HepG2 (cell line): ENCODE data around the gene RRAD. TPM values are rescaled to one million over a fixed set of nuclear protein-coding genes. Genes with fewer than 3 reads are reported as not detected.

Source experiments
- ATAC-seq: fragments of 200-7000 bp; cut with Tn5 transposase; 3 replicates; pipeline ENCODE4 v1.9.1; 2020; ENCODE audit warnings: mild to moderate bottlenecking, moderate library complexity
- BruUV-seq: library from RNA; stranded (reverse); fragments of 400-500 nt; replicated peaks from 2 replicates; lab custom pipeline; 2021; lab: Mats Ljungman, UMichigan
- CTCF ChIA-PET: fragments of 300-600 bp; formaldehyde crosslinking; extraction: SDS; loops from one replicate; lab custom pipeline; 2021; ENCODE audit warnings: low total read pairs, inconsistent platforms, low intra/inter-chr PET ratio; lab: Yijun Ruan, JAX
- POLR2A ChIA-PET: fragments of 350-600 bp; sonication (Branson Sonifier 250); formaldehyde crosslinking; loops from one replicate; lab custom pipeline; 2020; ENCODE audit warnings: antibody characterized with exemption, inconsistent platforms; lab: Yijun Ruan, JAX
- DNase-seq: peaks from one replicate; pipeline ENCODE4 v3.0.0-alpha.2; 2015; ENCODE audit warnings: low spot score
- FAIRE-seq: peaks from 3 replicates; lab custom pipeline; 2011; peaks lifted over from hg19 to GRCh38; lab: Jason Lieb, UNC
- H2AFZ ChIP-seq: one replicate; pipeline ENCODE4 v1.6.1; 2011; ENCODE audit warnings: low read length, inconsistent platforms
- H3K27ac ChIP-seq: fragments of 300-600 bp; 3 replicates; pipeline ENCODE4 v1.8.0; 2011; ENCODE audit warnings: mixed run types, mild to moderate bottlenecking, mixed read lengths, low read length, inconsistent platforms; ENCODE audit not compliant: insufficient read depth; ENCODE audit errors: extremely low read length
- H3K27me3 ChIP-seq, 2 experiments: fragments of 200-600 bp in 1 of 2; 2 replicates in 1 of 2; 3 replicates in 1 of 2; pipeline versions ENCODE4 v1.6.0 to v1.8.0; 2011; ENCODE audit warnings: low read length in 2 of 2, mild to moderate bottlenecking in 2 of 2, moderate library complexity in 2 of 2, inconsistent platforms in 1 of 2; ENCODE audit not compliant: insufficient read depth in 2 of 2, control insufficient read depth in 1 of 2
- H3K36me3 ChIP-seq, 2 experiments: fragments of 200-600 bp in 1 of 2; replicated peaks in 1 of 2; 2 replicates in 1 of 2; 3 replicates in 1 of 2; pipeline versions ENCODE4 v1.5.1 to v1.8.0; 2011; ENCODE audit warnings: low read length in 2 of 2, inconsistent platforms in 1 of 2; ENCODE audit not compliant: insufficient read depth in 2 of 2, control insufficient read depth in 1 of 2
- H3K4me1 ChIP-seq: 2 replicates; pipeline ENCODE4 v1.5.1; 2012; ENCODE audit warnings: low read length, inconsistent platforms; ENCODE audit not compliant: insufficient read depth
- H3K4me2 ChIP-seq: 2 replicates; pipeline ENCODE4 v1.6.0; 2011; ENCODE audit warnings: low read depth, low read length, inconsistent platforms
- H3K4me3 ChIP-seq, 3 experiments: fragments of 200-600 bp in 1 of 3; sonication (generic), shearing (Covaris generic) in 1 of 3; replicated peaks in 1 of 3; 2 replicates each; pipeline ENCODE4 v1.5.1; 2011 to 2016; ENCODE audit warnings: low read length in 3 of 3, inconsistent platforms in 2 of 3, low read depth in 2 of 3, mild to moderate bottlenecking in 2 of 3, control low read depth in 1 of 3, mixed read lengths in 1 of 3; ENCODE audit not compliant: insufficient read depth in 1 of 3
- H3K79me2 ChIP-seq: one replicate; pipeline ENCODE4 v1.6.1; 2011; ENCODE audit warnings: low read length, inconsistent platforms; ENCODE audit not compliant: insufficient read depth
- H3K9ac ChIP-seq: 2 replicates; pipeline ENCODE4 v1.6.0; 2011; ENCODE audit warnings: mild to moderate bottlenecking, low read depth, low read length, inconsistent platforms; ENCODE audit not compliant: insufficient read depth
- H3K9me3 ChIP-seq: 2 replicates; pipeline ENCODE4 v1.5.1; 2012; ENCODE audit warnings: mild to moderate bottlenecking, low read length
- H4K20me1 ChIP-seq: 2 replicates; pipeline ENCODE4 v1.6.0; 2011; ENCODE audit warnings: inconsistent platforms, mild to moderate bottlenecking, low read length, moderate library complexity; ENCODE audit not compliant: insufficient read depth
- BHLHE40 ChIP-seq: IDR thresholded peaks from 2 replicates; pipeline ENCODE4 v1.6.1; 2011; ENCODE audit warnings: low read length, improper control_type of control experiment
- HNRNPL ChIP-seq: fragments of 200-400 bp; formaldehyde crosslinking; IDR thresholded peaks from 2 replicates; pipeline ENCODE4 v1.6.1; 2017; ENCODE audit warnings: mild to moderate bottlenecking, low read depth, low read length
- IRF2 ChIP-seq: IDR thresholded peaks from 2 replicates; pipeline ENCODE4 v1.6.1; 2018; ENCODE audit warnings: missing genetic modification reagents, missing compliant biosample characterization
- KLF16 ChIP-seq, 2 experiments: sonication (generic) in 1 of 2; formaldehyde crosslinking in 1 of 2; IDR thresholded peaks; 2 replicates each; pipeline versions ENCODE4 v1.6.1 to v1.8.0; 2016 to 2023; ENCODE audit warnings: missing genetic modification reagents in 2 of 2, missing compliant biosample characterization in 1 of 2
- NFIC ChIP-seq: IDR thresholded peaks from 2 replicates; pipeline ENCODE4 v1.6.1; 2012; ENCODE audit warnings: mild to moderate bottlenecking, low read length, inconsistent platforms
- SMAD1 ChIP-seq: sonication (generic); formaldehyde crosslinking; IDR thresholded peaks from 2 replicates; pipeline ENCODE4 v1.4.0; 2020; ENCODE audit warnings: missing genetic modification reagents, low read depth, mild to moderate bottlenecking, borderline replicate concordance
- SP4 ChIP-seq: sonication (generic); formaldehyde crosslinking; IDR thresholded peaks from 2 replicates; pipeline ENCODE4 v1.8.1; 2023; ENCODE audit warnings: mild to moderate bottlenecking, missing genetic modification reagents
- ZKSCAN5 ChIP-seq: sonication (generic); formaldehyde crosslinking; IDR thresholded peaks from 2 replicates; pipeline ENCODE4 v1.5.1; 2020; ENCODE audit warnings: mild to moderate bottlenecking, missing genetic modification reagents
- ZNF224 ChIP-seq: sonication (generic); formaldehyde crosslinking; IDR thresholded peaks from 2 replicates; pipeline ENCODE4 v1.5.0; 2020; ENCODE audit warnings: mild to moderate bottlenecking, missing genetic modification reagents
- ZNF235 ChIP-seq: sonication (generic); formaldehyde crosslinking; IDR thresholded peaks from 2 replicates; pipeline ENCODE4 v1.8.1; 2023; ENCODE audit warnings: mild to moderate bottlenecking, missing genetic modification reagents, borderline replicate concordance
- ZNF7 ChIP-seq: IDR thresholded peaks from 2 replicates; pipeline ENCODE4 v1.6.1; 2016; ENCODE audit warnings: missing biosample characterization, missing genetic modification reagents
- WGBS: methylation state at CpG from one replicate; pipeline ENCODE4 v1.1.6; 2017; ENCODE audit warnings: low lambda C conversion rate; 5-methylcytosine and 5-hydroxymethylcytosine counted together
- in situ Hi-C: cut with HindIII; loops from 2 replicates; pipeline ENCODE4 v1.10.0; 2017; ENCODE audit warnings: low pct_unique_long_range_greater_than_20kb; ENCODE audit not compliant: extremely low pct_ligation_motif_present
- intact Hi-C: fragments of 100-400 bp; cut with micrococcal nuclease; formaldehyde crosslinking; loops from one replicate; pipeline ENCODE4 v1.10.0; 2022; ENCODE audit not compliant: unreplicated experiment
- polyA plus RNA-seq, 8 experiments: library from polyadenylated mRNA; depleted of rRNA in 3 of 8; stranded (reverse) in 7 of 8; unstranded in 1 of 8; fragments of >200 nt; fragmentation: Illumina TruSeq in 4 of 8; extraction: Trizol in 4 of 8; gene quantifications; 2 replicates each; pipeline versions ENCODE4 v1.2.1 to v1.2.3, GENCODE V29; 2011 to 2016; ENCODE audit warnings: low read depth in 4 of 8, missing spikeins in 1 of 8, mixed read lengths in 1 of 8; ENCODE audit not compliant: insufficient read depth in 1 of 8
- total RNA-seq, 5 experiments: library from RNA; depleted of rRNA; stranded (reverse); fragments of >200 nt; fragmentation: Illumina TruSeq; extraction: Trizol; gene quantifications; 2 replicates each; pipeline ENCODE4 v1.2.3, GENCODE V29; 2016; ENCODE audit warnings: low read depth in 1 of 5
- TF ChIP-seq, protein P1 (sequence below): sonication (generic); formaldehyde crosslinking; IDR thresholded peaks from 2 replicates; pipeline ENCODE4 v1.4.0; 2020; ENCODE audit warnings: missing genetic modification reagents
- TF ChIP-seq, protein P2 (sequence below): sonication (generic); formaldehyde crosslinking; IDR thresholded peaks from 2 replicates; pipeline ENCODE4 v1.4.0; 2020; ENCODE audit warnings: mild to moderate bottlenecking, missing genetic modification reagents
- TF ChIP-seq, protein P3 (sequence below): sonication (generic); formaldehyde crosslinking; IDR thresholded peaks from 2 replicates; pipeline ENCODE4 v1.4.0; 2020; ENCODE audit warnings: missing genetic modification reagents, mild to moderate bottlenecking, borderline replicate concordance
- TF ChIP-seq, protein P4 (sequence below): IDR thresholded peaks from 2 replicates; pipeline ENCODE4 v1.6.1; 2012; ENCODE audit warnings: inconsistent platforms

The RRAD gene
- total and polyA plus RNA-seq, 2 of the 13 experiments (the other 11 are each of a cell fraction or from before 2014, with no cell fraction given): 0.80 to 1.1 TPM

DNA sequence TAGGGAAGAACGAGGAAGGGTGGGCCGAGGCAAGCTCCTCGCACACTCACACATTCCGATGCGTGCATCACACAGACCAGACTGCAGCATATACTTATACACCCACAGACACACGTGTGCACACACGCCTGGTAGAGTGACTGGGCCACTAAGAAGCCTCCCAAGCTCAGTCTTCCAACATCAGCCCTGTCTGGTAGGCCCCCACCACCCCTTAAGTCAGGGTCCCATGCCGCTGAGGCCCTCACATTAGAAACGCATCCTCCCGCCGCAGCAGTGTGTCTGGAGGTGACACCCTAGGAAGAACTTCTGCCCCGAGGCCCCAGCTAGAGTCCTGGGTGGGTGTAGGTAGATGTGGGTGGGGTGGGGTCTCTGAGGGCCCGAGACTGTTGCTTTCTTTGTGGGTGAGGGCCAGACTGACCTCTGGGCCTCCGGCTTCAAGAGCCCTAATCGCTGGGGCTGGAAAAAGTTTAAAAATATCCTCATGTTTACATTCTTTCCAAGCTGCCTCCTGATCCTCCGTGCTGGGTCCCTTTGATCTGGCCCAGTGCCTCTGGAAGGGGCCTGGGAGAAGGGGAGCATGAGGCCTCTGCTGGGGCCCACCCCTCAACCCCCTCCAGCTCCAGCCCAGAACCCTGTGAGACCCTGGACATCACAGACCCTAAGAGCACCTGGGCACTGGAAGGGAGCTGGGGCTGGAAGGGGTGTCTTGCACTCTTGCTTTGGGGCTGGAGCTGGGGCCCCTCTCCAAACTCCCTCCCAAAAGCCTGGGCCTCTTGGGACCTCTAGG is 20.3 kb downstream of the RRAD start (continued):
- TF ChIP-seq SP4 (CRISPR knock-in tag): no peak; the same call in 1 of the 2 replicates
- TF ChIP-seq, protein P1, sequence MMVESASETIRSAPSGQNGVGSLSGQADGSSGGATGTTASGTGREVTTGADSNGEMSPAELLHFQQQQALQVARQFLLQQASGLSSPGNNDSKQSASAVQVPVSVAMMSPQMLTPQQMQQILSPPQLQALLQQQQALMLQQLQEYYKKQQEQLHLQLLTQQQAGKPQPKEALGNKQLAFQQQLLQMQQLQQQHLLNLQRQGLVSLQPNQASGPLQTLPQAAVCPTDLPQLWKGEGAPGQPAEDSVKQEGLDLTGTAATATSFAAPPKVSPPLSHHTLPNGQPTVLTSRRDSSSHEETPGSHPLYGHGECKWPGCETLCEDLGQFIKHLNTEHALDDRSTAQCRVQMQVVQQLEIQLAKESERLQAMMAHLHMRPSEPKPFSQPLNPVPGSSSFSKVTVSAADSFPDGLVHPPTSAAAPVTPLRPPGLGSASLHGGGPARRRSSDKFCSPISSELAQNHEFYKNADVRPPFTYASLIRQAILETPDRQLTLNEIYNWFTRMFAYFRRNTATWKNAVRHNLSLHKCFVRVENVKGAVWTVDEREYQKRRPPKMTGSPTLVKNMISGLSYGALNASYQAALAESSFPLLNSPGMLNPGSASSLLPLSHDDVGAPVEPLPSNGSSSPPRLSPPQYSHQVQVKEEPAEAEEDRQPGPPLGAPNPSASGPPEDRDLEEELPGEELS (CRISPR knock-in tag): peak; percentile 85

DNA sequence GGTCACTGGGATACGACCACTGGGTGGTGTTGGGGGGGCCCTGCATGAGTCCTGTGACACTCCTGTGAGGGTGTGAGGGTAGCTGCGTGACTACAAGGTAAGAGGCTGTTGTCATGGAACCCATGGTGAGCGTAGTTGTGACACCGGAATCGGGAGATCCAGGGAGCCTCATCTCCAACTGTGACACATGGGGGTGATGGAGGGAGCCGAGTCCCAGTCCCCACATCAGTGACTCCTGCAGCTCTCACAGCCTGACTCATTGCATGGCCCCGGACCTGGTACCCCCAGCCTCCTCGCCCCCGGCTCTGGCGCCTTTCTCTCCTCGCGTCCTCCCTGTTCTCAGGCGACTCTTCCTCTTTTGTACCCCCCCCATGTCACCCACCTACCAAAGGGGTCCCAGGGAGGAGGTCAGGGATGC is 20.9 kb downstream of the RRAD start:
- in situ Hi-C loops: loop anchor here (5.0 kb wide), 1 partner anchor 33 kb away; the partner anchor contains the start of gene CES2
- Histone ChIP-seq H2AFZ (no peak overlapping the region), H3K9me3 (no peaks in the 10 kb centered on the region), H3K27me3 (no peaks in the 10 kb centered on the region), H3K36me3 (no peaks in the 10 kb centered on the region), H3K4me2 (peak overlapping the region; percentile 82), H3K9ac (peak overlapping the region; percentile 74), H3K79me2 (no peaks in the 10 kb centered on the region), H3K4me3 (peak overlapping the region; percentile 52 to 72 (median 56); a peak in 5 of 6 replicates), H4K20me1 (no peaks in the 10 kb centered on the region), H3K27ac (no peak overlapping the region), H3K4me1 (peaks cover 86% of the 10 kb centered on the region)
- ATAC-seq: no peak
- BruUV-seq: no TSS peak
- intact Hi-C loops: no loop called here
- ChIA-PET CTCF (no interaction called here), POLR2A (interaction anchor here (1.1 to 10.3 kb wide), 10 partner anchors 9 to 266 kb away, joined by 3 to 86 read pairs (median 11); partner anchors contain the start of genes CDH16, CES2, CES3 and CIAO2B)
- FAIRE-seq: no peak
- WGBS: 54% methylated on average over 12 of the region's 13 CpGs
- no peak for DNase-seq
- TF ChIP-seq IRF2 (CRISPR knock-in tag) (no peak), HNRNPL (0 out of 2 replicates have a peak, but pooled peaks have one; percentile 9), ZNF7 (CRISPR knock-in tag) (no peak), ZNF235 (peak; percentile 41; the same call in 1 of the 2 replicates), ZKSCAN5 (no peak), ZNF224 (CRISPR knock-in tag) (no peak), BHLHE40 (no peak), NFIC (no peak), KLF16 (CRISPR knock-in tag; IDR thresholded peaks at IDR 0.05) (no peak), SMAD1 (CRISPR knock-in tag) (0 out of 2 replicates have a peak, but pooled peaks have one; percentile 33)
- TF ChIP-seq, protein P2, sequence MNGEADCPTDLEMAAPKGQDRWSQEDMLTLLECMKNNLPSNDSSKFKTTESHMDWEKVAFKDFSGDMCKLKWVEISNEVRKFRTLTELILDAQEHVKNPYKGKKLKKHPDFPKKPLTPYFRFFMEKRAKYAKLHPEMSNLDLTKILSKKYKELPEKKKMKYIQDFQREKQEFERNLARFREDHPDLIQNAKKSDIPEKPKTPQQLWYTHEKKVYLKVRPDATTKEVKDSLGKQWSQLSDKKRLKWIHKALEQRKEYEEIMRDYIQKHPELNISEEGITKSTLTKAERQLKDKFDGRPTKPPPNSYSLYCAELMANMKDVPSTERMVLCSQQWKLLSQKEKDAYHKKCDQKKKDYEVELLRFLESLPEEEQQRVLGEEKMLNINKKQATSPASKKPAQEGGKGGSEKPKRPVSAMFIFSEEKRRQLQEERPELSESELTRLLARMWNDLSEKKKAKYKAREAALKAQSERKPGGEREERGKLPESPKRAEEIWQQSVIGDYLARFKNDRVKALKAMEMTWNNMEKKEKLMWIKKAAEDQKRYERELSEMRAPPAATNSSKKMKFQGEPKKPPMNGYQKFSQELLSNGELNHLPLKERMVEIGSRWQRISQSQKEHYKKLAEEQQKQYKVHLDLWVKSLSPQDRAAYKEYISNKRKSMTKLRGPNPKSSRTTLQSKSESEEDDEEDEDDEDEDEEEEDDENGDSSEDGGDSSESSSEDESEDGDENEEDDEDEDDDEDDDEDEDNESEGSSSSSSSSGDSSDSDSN (CRISPR knock-in tag): peak; percentile 9; the same call in 1 of the 2 replicates
- TF ChIP-seq, protein P3, sequence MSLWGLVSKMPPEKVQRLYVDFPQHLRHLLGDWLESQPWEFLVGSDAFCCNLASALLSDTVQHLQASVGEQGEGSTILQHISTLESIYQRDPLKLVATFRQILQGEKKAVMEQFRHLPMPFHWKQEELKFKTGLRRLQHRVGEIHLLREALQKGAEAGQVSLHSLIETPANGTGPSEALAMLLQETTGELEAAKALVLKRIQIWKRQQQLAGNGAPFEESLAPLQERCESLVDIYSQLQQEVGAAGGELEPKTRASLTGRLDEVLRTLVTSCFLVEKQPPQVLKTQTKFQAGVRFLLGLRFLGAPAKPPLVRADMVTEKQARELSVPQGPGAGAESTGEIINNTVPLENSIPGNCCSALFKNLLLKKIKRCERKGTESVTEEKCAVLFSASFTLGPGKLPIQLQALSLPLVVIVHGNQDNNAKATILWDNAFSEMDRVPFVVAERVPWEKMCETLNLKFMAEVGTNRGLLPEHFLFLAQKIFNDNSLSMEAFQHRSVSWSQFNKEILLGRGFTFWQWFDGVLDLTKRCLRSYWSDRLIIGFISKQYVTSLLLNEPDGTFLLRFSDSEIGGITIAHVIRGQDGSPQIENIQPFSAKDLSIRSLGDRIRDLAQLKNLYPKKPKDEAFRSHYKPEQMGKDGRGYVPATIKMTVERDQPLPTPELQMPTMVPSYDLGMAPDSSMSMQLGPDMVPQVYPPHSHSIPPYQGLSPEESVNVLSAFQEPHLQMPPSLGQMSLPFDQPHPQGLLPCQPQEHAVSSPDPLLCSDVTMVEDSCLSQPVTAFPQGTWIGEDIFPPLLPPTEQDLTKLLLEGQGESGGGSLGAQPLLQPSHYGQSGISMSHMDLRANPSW (CRISPR knock-in tag): no peak
- TF ChIP-seq, protein P4, sequence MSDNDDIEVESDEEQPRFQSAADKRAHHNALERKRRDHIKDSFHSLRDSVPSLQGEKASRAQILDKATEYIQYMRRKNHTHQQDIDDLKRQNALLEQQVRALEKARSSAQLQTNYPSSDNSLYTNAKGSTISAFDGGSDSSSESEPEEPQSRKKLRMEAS: peak; percentile 1; the same call in 1 of the 2 replicates
